Stimulated activated naive CD4-positive, alpha-beta T cell treated with Interleukin-2 at 50 U/mL for 16 hours (primary cell): ENCODE results near the gene HINT2.

Experiments used
- DNase-seq: peaks from one replicate; lab custom pipeline; 2025; lab: John Stamatoyannopoulos, UW

HINT2 gene

GRCh38 chr9:35814841-35815543, at the start of gene HINT2:
TSS of gene HINT2 (minus strand) at chr9:35815042. CDS start at chr9:35814979, 63 bp downstream.
- DNase-seq = peak; percentile 98

GRCh38 chr9:35863583-35863982, 48.7 kb upstream of the HINT2 start:
- no peak for DNase-seq

GRCh38 chr9:35862328-35862727, 47.5 kb upstream of the HINT2 start:
- no peak for DNase-seq

GRCh38 chr9:35861161-35861897, 46.5 kb upstream of the HINT2 start:
- no peak for DNase-seq

GRCh38 chr9:35859990-35860339, 45.1 kb upstream of the HINT2 start:
- no peak for DNase-seq

GRCh38 chr9:35859310-35859989, 44.6 kb upstream of the HINT2 start:
- DNase-seq = no peak

GRCh38 chr9:35858458-35858857, 43.6 kb upstream of the HINT2 start:
- no peak for DNase-seq

GRCh38 chr9:35856882-35857281, 42.0 kb upstream of the HINT2 start:
- DNase-seq = no peak

GRCh38 chr9:35856206-35856605, 41.4 kb upstream of the HINT2 start:
- DNase-seq = no peak

GRCh38 chr9:35854091-35854762, 39.4 kb upstream of the HINT2 start:
- no peak for DNase-seq

GRCh38 chr9:35852876-35853865, 38.3 kb upstream of the HINT2 start:
- no peak for DNase-seq

- no peak for DNase-seq
Measured at GRCh38 chr9:35852267-35852815, 37.5 kb upstream of the HINT2 start.

GRCh38 chr9:35847792-35848572, 33.1 kb upstream of the HINT2 start:
- no peak for DNase-seq

- DNase-seq = no peak
Measured at GRCh38 chr9:35845824-35846771, 31.3 kb upstream of the HINT2 start.

- DNase-seq = no peak
Measured at GRCh38 chr9:35844628-35845270, 29.9 kb upstream of the HINT2 start.

GRCh38 chr9:35842795-35843194, 28.0 kb upstream of the HINT2 start:
- DNase-seq = no peak

- DNase-seq = no peak
Measured at GRCh38 chr9:35842020-35842745, 27.3 kb upstream of the HINT2 start.

- no peak for DNase-seq
Measured at GRCh38 chr9:35841645-35841900, 26.7 kb upstream of the HINT2 start.
